K562 (cell line): Measurements from ENCODE around the gene CRLF1. TPM values are rescaled to one million over a fixed set of nuclear protein-coding genes. Genes with fewer than 3 reads are reported as not detected.

Source experiments
- ARID1B ChIP-seq: fragments of 450-650 bp; IDR thresholded peaks from 2 replicates; pipeline ENCODE4 v1.6.1; 2016; ENCODE audit warnings: antibody characterized with exemption, mild to moderate bottlenecking, inconsistent platforms
- ARID2 ChIP-seq: fragments of 450-650 bp; IDR thresholded peaks from 2 replicates; pipeline ENCODE4 v1.6.1; 2017; ENCODE audit warnings: antibody characterized with exemption, mild to moderate bottlenecking
- GTF2F1 ChIP-seq: IDR thresholded peaks from 2 replicates; pipeline ENCODE4 v1.6.1; 2011; ENCODE audit warnings: low read depth, low read length, improper control_type of control experiment
- ILF3 ChIP-seq: fragments of 450-650 bp; IDR thresholded peaks from 2 replicates; pipeline ENCODE4 v1.6.1; 2018; ENCODE audit warnings: antibody characterized with exemption, mild to moderate bottlenecking, moderate library complexity, borderline replicate concordance
- LCOR ChIP-seq: sonication (generic); formaldehyde crosslinking; IDR thresholded peaks from 2 replicates; pipeline ENCODE4 v1.8.0; 2022; ENCODE audit warnings: mild to moderate bottlenecking, missing genetic modification reagents
- MCM5 ChIP-seq: fragments of 450-650 bp; IDR thresholded peaks from 2 replicates; pipeline ENCODE4 v1.6.1; 2016; ENCODE audit warnings: low read depth
- NR2F6 ChIP-seq: fragments of 450-650 bp; formaldehyde crosslinking; IDR thresholded peaks from 2 replicates; pipeline ENCODE4 v1.4.0; 2020; ENCODE audit warnings: mild to moderate bottlenecking
- POLR2B ChIP-seq: fragments of 450-650 bp; IDR thresholded peaks from 2 replicates; pipeline ENCODE4 v1.6.1; 2018; ENCODE audit warnings: low read depth; ENCODE audit not compliant: partially characterized antibody
- ZFX ChIP-seq: sonication (generic); formaldehyde crosslinking; IDR thresholded peaks from 2 replicates; pipeline ENCODE4 v1.8.0; 2022; ENCODE audit warnings: mild to moderate bottlenecking, missing genetic modification reagents, moderate library complexity
- polyA plus RNA-seq, 8 experiments: library from polyadenylated mRNA; depleted of rRNA in 4 of 8; stranded (reverse) in 5 of 8; unstranded in 3 of 8; fragments of >200 nt; fragmentation: Nextera tagmentation in 2 of 8; fragmentation: Illumina TruSeq in 1 of 8; extraction: Ambion mirVana in 2 of 8; extraction: Trizol in 1 of 8; gene quantifications; 2 replicates each; pipeline versions ENCODE4 v1.2.1 to v1.2.3, GENCODE V29; 2011 to 2014; ENCODE audit warnings: inconsistent platforms in 1 of 8, missing spikeins in 1 of 8
- total RNA-seq, 7 experiments: library from RNA; depleted of rRNA in 6 of 7; stranded (reverse); fragments of >200 nt in 6 of 7; fragmentation: Illumina TruSeq in 2 of 7; extraction: Trizol in 2 of 7; gene quantifications; 2 replicates each; pipeline versions ENCODE4 v1.2.1 to v1.2.3, GENCODE V29; 2011 to 2021; ENCODE audit warnings: low replicate concordance in 1 of 7
- TF ChIP-seq, protein P1 (sequence below): sonication (generic); formaldehyde crosslinking; IDR thresholded peaks from 2 replicates; pipeline ENCODE4 v1.8.0; 2022; ENCODE audit warnings: missing genetic modification reagents, mild to moderate bottlenecking, borderline replicate concordance
- TF ChIP-seq, protein P2 (sequence below): fragments of 450-650 bp; formaldehyde crosslinking; IDR thresholded peaks from 2 replicates; pipeline ENCODE4 v1.4.0; 2022; ENCODE audit warnings: missing genetic modification characterization
- TF ChIP-seq, protein P3 (sequence below): fragments of 450-650 bp; IDR thresholded peaks from 2 replicates; pipeline ENCODE4 v1.6.1; 2016; ENCODE audit warnings: antibody characterized with exemption

CRLF1 gene
- total and polyA plus RNA-seq, 9 of the 15 experiments (the other 6 are each of a cell fraction or from before 2014, with no cell fraction given), result 0.85 to 3.6 (median 1.7) TPM

DNA sequence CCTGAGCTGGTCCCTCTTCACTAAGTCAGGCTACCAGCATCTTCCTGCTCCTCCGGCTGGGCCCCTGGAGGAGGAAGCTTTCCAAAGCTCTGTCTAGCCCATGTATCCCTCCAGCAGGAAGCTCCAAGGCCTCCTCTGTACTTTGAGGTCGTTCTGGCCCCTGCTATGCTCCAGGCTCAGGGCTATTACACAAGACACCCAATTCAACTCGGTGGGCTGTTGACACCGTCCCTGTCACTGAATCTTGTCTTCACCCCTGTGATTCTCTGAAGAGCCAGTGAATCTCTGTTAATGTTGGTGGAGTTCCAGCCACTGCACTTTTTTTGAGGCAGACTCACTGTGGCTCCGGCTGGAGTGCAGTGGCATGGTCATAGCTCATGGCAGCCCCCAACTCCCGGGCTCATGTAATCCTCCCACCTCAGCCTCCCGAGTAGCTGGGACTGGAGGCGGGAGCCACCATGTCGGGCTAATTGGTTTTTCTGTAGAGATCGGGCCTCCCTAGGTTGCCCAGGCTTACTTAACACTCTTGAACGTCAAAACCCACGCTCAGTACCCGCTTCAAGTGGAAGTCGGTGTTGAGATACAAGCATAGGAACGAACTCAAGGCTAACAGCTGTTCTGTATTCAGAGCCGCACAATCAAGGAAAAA, 18.5 kb downstream of the CRLF1 start (continued):
- TF ChIP-seq NR2F6 (CRISPR knock-in tag), result no peak
- TF ChIP-seq ZFX (CRISPR knock-in tag), result no peak
- TF ChIP-seq ILF3, result no peak
- no peak; the same call in 1 of the 2 replicates for TF ChIP-seq ARID2
- TF ChIP-seq, protein P1, sequence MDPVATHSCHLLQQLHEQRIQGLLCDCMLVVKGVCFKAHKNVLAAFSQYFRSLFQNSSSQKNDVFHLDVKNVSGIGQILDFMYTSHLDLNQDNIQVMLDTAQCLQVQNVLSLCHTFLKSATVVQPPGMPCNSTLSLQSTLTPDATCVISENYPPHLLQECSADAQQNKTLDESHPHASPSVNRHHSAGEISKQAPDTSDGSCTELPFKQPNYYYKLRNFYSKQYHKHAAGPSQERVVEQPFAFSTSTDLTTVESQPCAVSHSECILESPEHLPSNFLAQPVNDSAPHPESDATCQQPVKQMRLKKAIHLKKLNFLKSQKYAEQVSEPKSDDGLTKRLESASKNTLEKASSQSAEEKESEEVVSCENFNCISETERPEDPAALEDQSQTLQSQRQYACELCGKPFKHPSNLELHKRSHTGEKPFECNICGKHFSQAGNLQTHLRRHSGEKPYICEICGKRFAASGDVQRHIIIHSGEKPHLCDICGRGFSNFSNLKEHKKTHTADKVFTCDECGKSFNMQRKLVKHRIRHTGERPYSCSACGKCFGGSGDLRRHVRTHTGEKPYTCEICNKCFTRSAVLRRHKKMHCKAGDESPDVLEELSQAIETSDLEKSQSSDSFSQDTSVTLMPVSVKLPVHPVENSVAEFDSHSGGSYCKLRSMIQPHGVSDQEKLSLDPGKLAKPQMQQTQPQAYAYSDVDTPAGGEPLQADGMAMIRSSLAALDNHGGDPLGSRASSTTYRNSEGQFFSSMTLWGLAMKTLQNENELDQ (CRISPR knock-in tag), result 0 out of 2 replicates have a peak, but pooled peaks have one; percentile 36
- peak; percentile 48; the same call in 1 of the 2 replicates for TF ChIP-seq LCOR (CRISPR knock-in tag)
- TF ChIP-seq MCM5, result no peak
- TF ChIP-seq GTF2F1, result no peak
- peak; percentile 42; the same call in 1 of the 2 replicates for TF ChIP-seq ARID1B
- TF ChIP-seq, protein P2, sequence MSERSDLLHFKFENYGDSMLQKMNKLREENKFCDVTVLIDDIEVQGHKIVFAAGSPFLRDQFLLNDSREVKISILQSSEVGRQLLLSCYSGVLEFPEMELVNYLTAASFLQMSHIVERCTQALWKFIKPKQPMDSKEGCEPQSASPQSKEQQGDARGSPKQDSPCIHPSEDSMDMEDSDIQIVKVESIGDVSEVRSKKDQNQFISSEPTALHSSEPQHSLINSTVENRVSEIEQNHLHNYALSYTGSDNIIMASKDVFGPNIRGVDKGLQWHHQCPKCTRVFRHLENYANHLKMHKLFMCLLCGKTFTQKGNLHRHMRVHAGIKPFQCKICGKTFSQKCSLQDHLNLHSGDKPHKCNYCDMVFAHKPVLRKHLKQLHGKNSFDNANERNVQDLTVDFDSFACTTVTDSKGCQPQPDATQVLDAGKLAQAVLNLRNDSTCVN (CRISPR knock-in tag), result peak; percentile 73; the same call in 1 of the 2 replicates
- TF ChIP-seq, protein P3, sequence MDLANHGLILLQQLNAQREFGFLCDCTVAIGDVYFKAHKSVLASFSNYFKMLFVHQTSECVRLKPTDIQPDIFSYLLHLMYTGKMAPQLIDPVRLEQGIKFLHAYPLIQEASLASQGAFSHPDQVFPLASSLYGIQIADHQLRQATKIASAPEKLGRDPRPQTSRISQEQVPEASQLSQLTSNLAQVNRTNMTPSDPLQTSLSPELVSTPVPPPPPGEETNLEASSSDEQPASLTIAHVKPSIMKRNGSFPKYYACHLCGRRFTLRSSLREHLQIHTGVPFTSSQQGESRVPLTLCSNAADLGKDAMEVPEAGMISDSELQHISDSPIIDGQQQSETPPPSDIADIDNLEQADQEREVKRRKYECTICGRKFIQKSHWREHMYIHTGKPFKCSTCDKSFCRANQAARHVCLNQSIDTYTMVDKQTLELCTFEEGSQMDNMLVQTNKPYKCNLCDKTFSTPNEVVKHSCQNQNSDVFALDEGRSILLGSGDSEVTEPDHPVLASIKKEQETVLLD, result peak; percentile 26; the same call in 1 of the 2 replicates
- TF ChIP-seq POLR2B, result no peak
